Embryonic facial prominence (tissue), 1 donor: Measurements from ENCODE around the gene RINL.
"Not testable (repeated sequence)": the region's sequence is repeated elsewhere in the genome, so short reads cannot be mapped to it uniquely, and the experiment has no call there.

Experiments used
- DNase-seq: peaks from one replicate; pipeline ENCODE4 v3.0.0-alpha.2; 2016; ENCODE audit errors: extremely low spot score

The RINL gene

GRCh38 chr19:38834590-38834989 lies 43.5 kb downstream of the RINL start:
- DNase-seq = no peak

GRCh38 chr19:38834104-38834490 lies 44.0 kb downstream of the RINL start:
- no peak for DNase-seq

- no peak for DNase-seq
These were observed 45.0 kb downstream of the RINL start for GRCh38 chr19:38833092-38833425.

GRCh38 chr19:38831142-38831605 lies 46.9 kb downstream of the RINL start:
- no peak for DNase-seq

- DNase-seq = no peak
These were observed 47.9 kb downstream of the RINL start for GRCh38 chr19:38830039-38830733.

- DNase-seq = not testable (repeated sequence)
These were observed 48.9 kb downstream of the RINL start for GRCh38 chr19:38829203-38829602.

GRCh38 chr19:38826856-38827551 lies 51.1 kb downstream of the RINL start:
- DNase-seq = no peak

GRCh38 chr19:38825936-38826335 lies 52.1 kb downstream of the RINL start:
- not testable (repeated sequence) for DNase-seq

- not testable (repeated sequence) for DNase-seq
These were observed 56.7 kb downstream of the RINL start for GRCh38 chr19:38821230-38821825.

- no peak for DNase-seq
These were observed 58.7 kb downstream of the RINL start for GRCh38 chr19:38819231-38819920.
